H1 (cell line): ENCODE results near the gene MYG1. TPM values are rescaled to one million over a fixed set of nuclear protein-coding genes. Genes with fewer than 3 reads are reported as not detected.

Experiments used
- CTCF ChIA-PET: fragments of 300-600 bp; sonication (Branson Sonifier 250); formaldehyde crosslinking; loops from one replicate; lab custom pipeline; 2021; ENCODE audit not compliant: partially characterized antibody; lab: Charles Lee
- POLR2A ChIA-PET: fragments of 300-600 bp; sonication (Branson Sonifier 250); formaldehyde crosslinking; loops from one replicate; lab custom pipeline; 2021; ENCODE audit warnings: inconsistent platforms; ENCODE audit not compliant: partially characterized antibody; lab: Charles Lee
- DNase-seq, 2 experiments: peaks; one replicate each; pipeline versions ENCODE4 v3.0.0 to v3.0.0-alpha.2; 2010 to 2022; ENCODE audit warnings: low spot score in 2 of 2, low read depth in 1 of 2, mixed read lengths in 1 of 2
- FAIRE-seq: peaks from 2 replicates; lab custom pipeline; 2011; peaks lifted over from hg19 to GRCh38; lab: Jason Lieb, UNC
- H2AFZ ChIP-seq: 2 replicates; pipeline ENCODE4 v1.8.1; 2012; ENCODE audit warnings: low read length, inconsistent platforms
- H2AK5ac ChIP-seq: 2 replicates; pipeline ENCODE4 v1.6.1; 2013; ENCODE audit warnings: low read depth, low read length
- H2BK120ac ChIP-seq: replicated peaks from 2 replicates; pipeline ENCODE3; 2013; ENCODE audit warnings: low read depth, low read length, inconsistent platforms
- H2BK12ac ChIP-seq: 2 replicates; pipeline ENCODE4 v1.6.1; 2013; ENCODE audit warnings: low read depth, low read length
- H2BK15ac ChIP-seq: 2 replicates; pipeline ENCODE4 v1.6.1; 2013; ENCODE audit warnings: low read length
- H2BK20ac ChIP-seq: 2 replicates; pipeline ENCODE4 v1.6.1; 2013; ENCODE audit warnings: low read length
- H2BK5ac ChIP-seq: 2 replicates; pipeline ENCODE4 v1.6.1; 2013; ENCODE audit warnings: low read depth, low read length
- H3K14ac ChIP-seq: 2 replicates; pipeline ENCODE4 v1.6.1; 2013; ENCODE audit warnings: inconsistent platforms; ENCODE audit not compliant: insufficient read length
- H3K18ac ChIP-seq: 2 replicates; pipeline ENCODE4 v1.6.1; 2013; ENCODE audit warnings: low read length; ENCODE audit errors: extremely low read depth
- H3K23ac ChIP-seq: 2 replicates; pipeline ENCODE4 v1.6.1; 2013; ENCODE audit warnings: inconsistent platforms; ENCODE audit not compliant: insufficient read length
- H3K23me2 ChIP-seq: 2 replicates; pipeline ENCODE4 v1.6.1; 2013; ENCODE audit warnings: low read depth, low read length
- H3K27ac ChIP-seq: 2 replicates; pipeline ENCODE4 v1.6.1; 2011; ENCODE audit warnings: low read depth, low read length, inconsistent platforms
- H3K27me3 ChIP-seq, 4 experiments: replicated peaks in 1 of 4; 1 replicate in 1 of 4; 2 replicates in 3 of 4; pipeline versions ENCODE4 v1.6.1 to v1.8.1; 2011 to 2013; ENCODE audit warnings: low read length in 3 of 4, mild to moderate bottlenecking in 3 of 4, inconsistent platforms in 2 of 4, mixed read lengths in 2 of 4, moderate library complexity in 1 of 4; ENCODE audit not compliant: control insufficient read depth in 3 of 4, insufficient read depth in 3 of 4; ENCODE audit errors: extremely low read depth in 1 of 4
- H3K36me3 ChIP-seq, 4 experiments: 2 replicates each; pipeline versions ENCODE4 v1.6.1 to v1.8.1; 2011 to 2013; ENCODE audit warnings: mild to moderate bottlenecking in 4 of 4, low read length in 3 of 4, moderate library complexity in 2 of 4, control low read depth in 1 of 4, inconsistent platforms in 1 of 4; ENCODE audit not compliant: insufficient read depth in 4 of 4, control insufficient read depth in 2 of 4
- H3K4ac ChIP-seq: replicated peaks from 2 replicates; pipeline ENCODE3; 2013; ENCODE audit warnings: low read length, low read depth, mixed read lengths, inconsistent platforms; ENCODE audit not compliant: insufficient read length
- H3K4me1 ChIP-seq, 4 experiments: replicated peaks in 1 of 4; 1 replicate in 1 of 4; 2 replicates in 3 of 4; pipeline versions ENCODE4 v1.6.1 to v1.8.1; 2011 to 2013; ENCODE audit warnings: low read length in 3 of 4, inconsistent platforms in 2 of 4, mixed read lengths in 1 of 4; ENCODE audit not compliant: insufficient read depth in 4 of 4, control insufficient read depth in 3 of 4
- H3K4me2 ChIP-seq, 2 experiments: 2 replicates each; pipeline versions ENCODE4 v1.6.1 to v1.8.1; 2011 to 2013; ENCODE audit warnings: low read depth in 2 of 2, low read length in 2 of 2, control low read depth in 1 of 2, inconsistent platforms in 1 of 2, mild to moderate bottlenecking in 1 of 2; ENCODE audit not compliant: insufficient read depth in 1 of 2
- H3K4me3 ChIP-seq, 4 experiments: fragments of 200-600, 300-600 bp in 1 of 4; sonication (generic), shearing (Covaris generic), sonication (Bioruptor Twin) in 1 of 4; 2 replicates each; pipeline versions ENCODE4 v1.5.1 to v1.8.1; 2011 to 2016; ENCODE audit warnings: low read length in 4 of 4, low read depth in 3 of 4, control low read depth in 2 of 4, inconsistent platforms in 2 of 4, mild to moderate bottlenecking in 2 of 4, mixed read lengths in 1 of 4, moderate library complexity in 1 of 4; ENCODE audit not compliant: insufficient read depth in 2 of 4; ENCODE audit errors: extremely low read depth in 1 of 4
- H3K56ac ChIP-seq: replicated peaks from 2 replicates; pipeline ENCODE3; 2013; ENCODE audit warnings: low read depth, mild to moderate bottlenecking, mixed read lengths, low read length, inconsistent platforms; ENCODE audit not compliant: insufficient read length
- H3K79me1 ChIP-seq: 2 replicates; pipeline ENCODE4 v1.6.1; 2013; ENCODE audit warnings: low read depth, low read length, control low read depth
- H3K79me2 ChIP-seq, 2 experiments: 2 replicates each; pipeline versions ENCODE4 v1.6.1 to v1.8.1; 2012 to 2013; ENCODE audit warnings: low read length in 2 of 2, mild to moderate bottlenecking in 2 of 2, inconsistent platforms in 1 of 2; ENCODE audit not compliant: insufficient read depth in 2 of 2, control insufficient read depth in 1 of 2
- H3K9ac ChIP-seq, 4 experiments: replicated peaks in 1 of 4; 1 replicate in 1 of 4; 2 replicates in 3 of 4; pipeline versions ENCODE4 v1.6.1 to v1.8.1; 2011 to 2013; ENCODE audit warnings: low read depth in 3 of 4, low read length in 3 of 4, control low read depth in 2 of 4, mild to moderate bottlenecking in 2 of 4, moderate library complexity in 2 of 4, inconsistent platforms in 1 of 4; ENCODE audit errors: extremely low read depth in 1 of 4
- H3K9me3 ChIP-seq, 2 experiments: 2 replicates each; pipeline versions ENCODE4 v1.6.1 to v1.8.1; 2012 to 2013; ENCODE audit warnings: mild to moderate bottlenecking in 2 of 2, moderate library complexity in 2 of 2, control low read depth in 1 of 2, inconsistent platforms in 1 of 2, low read depth in 1 of 2, low read length in 1 of 2, mixed read lengths in 1 of 2; ENCODE audit not compliant: insufficient read depth in 2 of 2
- H4K20me1 ChIP-seq, 2 experiments: replicated peaks in 1 of 2; 2 replicates each; pipeline versions ENCODE3 to v1.8.1; 2011 to 2013; ENCODE audit warnings: inconsistent platforms in 2 of 2, low read length in 2 of 2, mild to moderate bottlenecking in 1 of 2; ENCODE audit not compliant: insufficient read depth in 2 of 2, control insufficient read depth in 1 of 2
- H4K5ac ChIP-seq: 2 replicates; pipeline ENCODE4 v1.6.1; 2013; ENCODE audit warnings: low read length, low read depth, mixed read lengths, inconsistent platforms; ENCODE audit not compliant: insufficient read length
- H4K8ac ChIP-seq: 2 replicates; pipeline ENCODE4 v1.8.0; 2013; ENCODE audit warnings: mild to moderate bottlenecking, moderate library complexity, low read length, inconsistent platforms; ENCODE audit not compliant: insufficient read depth; ENCODE audit errors: extremely low read depth
- H4K91ac ChIP-seq: replicated peaks from 2 replicates; pipeline ENCODE3; 2013; ENCODE audit warnings: low read length, mixed read lengths, inconsistent platforms; ENCODE audit not compliant: insufficient read length
- CBX5 ChIP-seq: fragments of 300-800, 300-1000 bp; sonication (generic); IDR thresholded peaks from 2 replicates; pipeline ENCODE4 v1.7.1; 2016; ENCODE audit warnings: antibody characterized with exemption, low read length, low read depth
- CHD1 ChIP-seq: IDR thresholded peaks from 2 replicates; pipeline ENCODE4 v1.6.1; 2012; ENCODE audit warnings: low read depth, low read length, improper control_type of control experiment
- CREB1 ChIP-seq: IDR thresholded peaks from 2 replicates; pipeline ENCODE4 v1.6.1; 2012; ENCODE audit warnings: inconsistent platforms
- CTBP2 ChIP-seq: IDR thresholded peaks from 2 replicates; pipeline ENCODE4 v1.7.0; 2011; ENCODE audit warnings: borderline replicate concordance, mild to moderate bottlenecking, moderate library complexity, mixed read lengths, low read length; ENCODE audit not compliant: insufficient read depth, insufficient read length
- PHF8 ChIP-seq: fragments of 200-600 bp; sonication (generic); conservative IDR thresholded peaks from 2 replicates; pipeline ENCODE4 v1.7.1; 2012; ENCODE audit warnings: low read depth, mild to moderate bottlenecking, inconsistent platforms, low read length, moderate library complexity
- RBBP5 ChIP-seq: IDR thresholded peaks from 2 replicates; pipeline ENCODE4 v1.7.1; 2012; ENCODE audit warnings: low read depth, mild to moderate bottlenecking, inconsistent platforms, low read length, moderate library complexity, borderline replicate concordance
- RFX5 ChIP-seq: IDR thresholded peaks from 2 replicates; pipeline ENCODE4 v1.6.1; 2011; ENCODE audit warnings: low read depth, low read length, improper control_type of control experiment, borderline replicate concordance
- TCF12 ChIP-seq: IDR thresholded peaks from 2 replicates; pipeline ENCODE4 v1.6.1; 2011; ENCODE audit warnings: low read depth, mild to moderate bottlenecking, low read length
- ZNF274 ChIP-seq: IDR thresholded peaks from 2 replicates; pipeline ENCODE4 v1.7.0; 2012; ENCODE audit warnings: low read length, borderline replicate concordance; ENCODE audit errors: extremely low read depth
- WGBS, 2 experiments: shearing (Covaris generic) in 1 of 2; methylation state at CpG; one replicate each; pipeline versions ENCODE4 v1.1.6 to v1.1.7; 2013 to 2015; ENCODE audit warnings: low lambda C conversion rate in 2 of 2, mixed read lengths in 2 of 2, inconsistent platforms in 1 of 2, low coverage in 1 of 2, missing lambda C conversion rate in 1 of 2; ENCODE audit not compliant: insufficient replicate concordance in 2 of 2, insufficient coverage in 1 of 2, insufficient read length in 1 of 2; ENCODE audit errors: extremely low coverage in 1 of 2, missing lambda C conversion rate in 1 of 2; 5-methylcytosine and 5-hydroxymethylcytosine counted together
- polyA plus RNA-seq, 7 experiments: library from polyadenylated mRNA; depleted of rRNA in 3 of 7; stranded (reverse) in 5 of 7; unstranded in 2 of 7; fragments of >200 nt in 5 of 7; fragments of 200-250 nt in 2 of 7; gene quantifications; 1 replicate in 5 of 7; 2 replicates in 1 of 7; 4 replicates in 1 of 7; pipeline versions ENCODE4 v1.2.1 to v1.2.3, GENCODE V29; 2011 to 2013; ENCODE audit warnings: missing spikeins in 2 of 7, mixed read lengths in 2 of 7
- total RNA-seq: library from RNA; stranded (reverse); fragmentation: NEBNext Ultra II Directional; extraction: Animal tissue kit (Norgen Biotek cat#: 25700); gene quantifications from 2 replicates; pipeline ENCODE4 v1.2.1, GENCODE V29; 2021
- TF ChIP-seq, protein P1 (sequence below): IDR thresholded peaks from 2 replicates; pipeline ENCODE4 v1.6.1; 2011; ENCODE audit warnings: low read length, improper control_type of control experiment
- TF ChIP-seq, protein P2 (sequence below): IDR thresholded peaks from 2 replicates; pipeline ENCODE4 v1.6.1; 2012; ENCODE audit warnings: low read length, inconsistent platforms

Gene MYG1
- total and polyA plus RNA-seq, 2 of the 8 experiments (the other 6 are each of a cell fraction or from before 2014, with no cell fraction given), result 83.3 to 104 TPM

DNA sequence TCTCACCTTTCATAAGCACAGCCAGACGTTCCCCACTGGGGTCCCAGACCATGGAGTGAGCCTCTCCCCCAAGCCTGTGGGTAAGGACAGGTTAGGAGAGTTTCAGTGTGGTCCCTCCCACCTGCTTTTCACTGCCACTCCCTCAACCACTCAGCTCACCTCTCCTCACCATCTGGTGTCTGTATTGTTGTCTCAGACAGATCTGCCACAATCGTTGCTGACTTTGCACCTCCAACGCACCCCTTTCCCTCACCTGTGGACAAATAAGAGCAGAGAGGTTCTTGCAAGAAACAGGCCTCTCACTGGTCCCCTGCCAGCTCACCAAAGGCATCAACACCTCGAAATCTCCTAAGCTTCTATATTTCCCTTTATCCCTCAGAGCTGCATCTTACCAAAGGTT, 8.8 kb downstream of the MYG1 start:
- H4K91ac ChIP-seq, result no peak overlapping the region
- no peaks in the 10 kb centered on the region for H3K79me1 ChIP-seq
- TF ChIP-seq TCF12 (no peak), RBBP5 (no peak), CHD1 (no peak), ZNF274 (no peak), RFX5 (no peak), PHF8 (no peak), CTBP2 (no peak), CBX5 (no peak), CREB1 (no peak)
- TF ChIP-seq, protein P1, sequence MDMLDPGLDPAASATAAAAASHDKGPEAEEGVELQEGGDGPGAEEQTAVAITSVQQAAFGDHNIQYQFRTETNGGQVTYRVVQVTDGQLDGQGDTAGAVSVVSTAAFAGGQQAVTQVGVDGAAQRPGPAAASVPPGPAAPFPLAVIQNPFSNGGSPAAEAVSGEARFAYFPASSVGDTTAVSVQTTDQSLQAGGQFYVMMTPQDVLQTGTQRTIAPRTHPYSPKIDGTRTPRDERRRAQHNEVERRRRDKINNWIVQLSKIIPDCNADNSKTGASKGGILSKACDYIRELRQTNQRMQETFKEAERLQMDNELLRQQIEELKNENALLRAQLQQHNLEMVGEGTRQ, result no peak
- TF ChIP-seq, protein P2, sequence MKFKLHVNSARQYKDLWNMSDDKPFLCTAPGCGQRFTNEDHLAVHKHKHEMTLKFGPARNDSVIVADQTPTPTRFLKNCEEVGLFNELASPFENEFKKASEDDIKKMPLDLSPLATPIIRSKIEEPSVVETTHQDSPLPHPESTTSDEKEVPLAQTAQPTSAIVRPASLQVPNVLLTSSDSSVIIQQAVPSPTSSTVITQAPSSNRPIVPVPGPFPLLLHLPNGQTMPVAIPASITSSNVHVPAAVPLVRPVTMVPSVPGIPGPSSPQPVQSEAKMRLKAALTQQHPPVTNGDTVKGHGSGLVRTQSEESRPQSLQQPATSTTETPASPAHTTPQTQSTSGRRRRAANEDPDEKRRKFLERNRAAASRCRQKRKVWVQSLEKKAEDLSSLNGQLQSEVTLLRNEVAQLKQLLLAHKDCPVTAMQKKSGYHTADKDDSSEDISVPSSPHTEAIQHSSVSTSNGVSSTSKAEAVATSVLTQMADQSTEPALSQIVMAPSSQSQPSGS, result no peak

More for the DNA sequence above, 8.8 kb downstream of the MYG1 start:
- Histone ChIP-seq H3K23ac (no peak overlapping the region), H3K79me2 (no peaks in the 10 kb centered on the region; a peak in 1 of 4 replicates), H3K23me2 (no peaks in the 10 kb centered on the region), H3K4me3 (no peak overlapping the region), H4K5ac (no peak overlapping the region), H2AK5ac (no peak overlapping the region), H4K8ac (no peak overlapping the region), H2BK120ac (no peak overlapping the region), H2BK5ac (no peak overlapping the region), H3K4me2 (no peak overlapping the region), H3K27ac (no peak overlapping the region), H3K4me1 (no peaks in the 10 kb centered on the region), H3K9ac (no peak overlapping the region), H2AFZ (no peak overlapping the region), H3K9me3 (no peaks in the 10 kb centered on the region), H2BK15ac (no peak overlapping the region), H3K14ac (no peak overlapping the region), H3K56ac (no peak overlapping the region), H3K36me3 (peaks cover 24 to 48% (median 35%) of the 10 kb centered on the region in 4 experiments), H3K4ac (no peak overlapping the region), H3K27me3 (no peaks in the 10 kb centered on the region), H2BK20ac (no peak overlapping the region), H4K20me1 (peaks cover 2 to 7% of the 10 kb centered on the region in 2 experiments), H3K18ac (no peak overlapping the region), H2BK12ac (no peak overlapping the region)
- ChIA-PET POLR2A (interaction anchor here (0.8 to 2.7 kb wide), 8 partner anchors 9 to 182 kb away, joined by 3 to 15 read pairs (median 4); partner anchors contain the start of genes AAAS and MYG1), CTCF (interaction anchor here (1.2 to 5.0 kb wide), 4 partner anchors 9 to 242 kb away, joined by 3 to 52 read pairs (median 6); partner anchors contain the start of genes AAAS and MYG1)
- FAIRE-seq (no peak), DNase-seq (no peak)
- WGBS, 2 experiments, result 70% methylated on average over 4 of the region's 4 CpGs; no CpG with 5 or more reads in 1 of the 2 experiments
